Dedifferentiated amniotic fluid mesenchymal stem cell (primary cell): ENCODE results near the gene PCDHGA8.
"Not testable (repeated sequence)": the region's sequence is repeated elsewhere in the genome, so short reads cannot be mapped to it uniquely, and the experiment has no call there.

Experiments used
- DNase-seq: peaks from one replicate; pipeline ENCODE4 v3.0.0-alpha.2; 2016; ENCODE audit errors: extremely low spot score

Gene PCDHGA8

GRCh38 chr5:141392429-141393198 is at the start of gene PCDHGA8:
Gene PCDHGA8, plus strand, starts transcription at chr5:141392633. Its CDS starts 181 bp downstream, at chr5:141392814.
- no peak for DNase-seq

GRCh38 chr5:141342773-141343172 is 49.7 kb upstream of the PCDHGA8 start:
- no peak for DNase-seq

GRCh38 chr5:141343242-141343952 is 49.0 kb upstream of the PCDHGA8 start, which contains the start of gene PCDHGA3:
Gene PCDHGA3, plus strand, starts transcription at chr5:141343829. Its CDS starts 205 bp downstream, at chr5:141344034.
- DNase-seq: no peak

GRCh38 chr5:141343953-141344463 is 48.4 kb upstream of the PCDHGA8 start:
- DNase-seq: no peak

GRCh38 chr5:141345327-141345726 is 47.1 kb upstream of the PCDHGA8 start:
- DNase-seq: no peak

GRCh38 chr5:141346017-141346416 is 46.4 kb upstream of the PCDHGA8 start:
- DNase-seq: not testable (repeated sequence)

GRCh38 chr5:141349917-141350619 is 42.4 kb upstream of the PCDHGA8 start, which contains the start of gene PCDHGB1:
Gene PCDHGB1, plus strand, starts transcription at chr5:141350099. Its CDS starts 162 bp downstream, at chr5:141350261.
- peak; percentile 43 for DNase-seq

- no peak for DNase-seq
Measured at GRCh38 chr5:141351591-141351990, 40.8 kb upstream of the PCDHGA8 start.

GRCh38 chr5:141354900-141355469 is 37.4 kb upstream of the PCDHGA8 start, which contains the start of gene PCDHGA4:
Gene PCDHGA4, plus strand, starts transcription at chr5:141355021. Its CDS starts 87 bp downstream, at chr5:141355108.
- DNase-seq: no peak

- no peak for DNase-seq
Measured at GRCh38 chr5:141355641-141356040, 36.8 kb upstream of the PCDHGA8 start.

GRCh38 chr5:141356133-141356532 is 36.3 kb upstream of the PCDHGA8 start:
- DNase-seq: no peak

GRCh38 chr5:141356950-141357349 is 35.5 kb upstream of the PCDHGA8 start:
- no peak for DNase-seq

GRCh38 chr5:141359790-141360426 is 32.5 kb upstream of the PCDHGA8 start, which contains the start of gene PCDHGB2:
Gene PCDHGB2, plus strand, starts transcription at chr5:141359994. Its CDS starts 142 bp downstream, at chr5:141360136.
- no peak for DNase-seq

- no peak for DNase-seq
Measured at GRCh38 chr5:141360685-141361084, 31.7 kb upstream of the PCDHGA8 start.

GRCh38 chr5:141362719-141363118 is 29.7 kb upstream of the PCDHGA8 start:
- DNase-seq: no peak

GRCh38 chr5:141363952-141364660 is 28.3 kb upstream of the PCDHGA8 start, which contains the start of gene PCDHGA5:
Gene PCDHGA5, plus strand, starts transcription at chr5:141364162. Its CDS starts 169 bp downstream, at chr5:141364331.
- DNase-seq: no peak

- no peak for DNase-seq
Measured at GRCh38 chr5:141366016-141366896, 26.2 kb upstream of the PCDHGA8 start.

GRCh38 chr5:141369994-141370848 is 22.2 kb upstream of the PCDHGA8 start, which contains the start of gene PCDHGB3:
Gene PCDHGB3, plus strand, starts transcription at chr5:141370242. Its CDS starts 153 bp downstream, at chr5:141370395.
- DNase-seq: no peak
